ENCODE measurements around the gene STK11.

Gene STK11

DNA sequence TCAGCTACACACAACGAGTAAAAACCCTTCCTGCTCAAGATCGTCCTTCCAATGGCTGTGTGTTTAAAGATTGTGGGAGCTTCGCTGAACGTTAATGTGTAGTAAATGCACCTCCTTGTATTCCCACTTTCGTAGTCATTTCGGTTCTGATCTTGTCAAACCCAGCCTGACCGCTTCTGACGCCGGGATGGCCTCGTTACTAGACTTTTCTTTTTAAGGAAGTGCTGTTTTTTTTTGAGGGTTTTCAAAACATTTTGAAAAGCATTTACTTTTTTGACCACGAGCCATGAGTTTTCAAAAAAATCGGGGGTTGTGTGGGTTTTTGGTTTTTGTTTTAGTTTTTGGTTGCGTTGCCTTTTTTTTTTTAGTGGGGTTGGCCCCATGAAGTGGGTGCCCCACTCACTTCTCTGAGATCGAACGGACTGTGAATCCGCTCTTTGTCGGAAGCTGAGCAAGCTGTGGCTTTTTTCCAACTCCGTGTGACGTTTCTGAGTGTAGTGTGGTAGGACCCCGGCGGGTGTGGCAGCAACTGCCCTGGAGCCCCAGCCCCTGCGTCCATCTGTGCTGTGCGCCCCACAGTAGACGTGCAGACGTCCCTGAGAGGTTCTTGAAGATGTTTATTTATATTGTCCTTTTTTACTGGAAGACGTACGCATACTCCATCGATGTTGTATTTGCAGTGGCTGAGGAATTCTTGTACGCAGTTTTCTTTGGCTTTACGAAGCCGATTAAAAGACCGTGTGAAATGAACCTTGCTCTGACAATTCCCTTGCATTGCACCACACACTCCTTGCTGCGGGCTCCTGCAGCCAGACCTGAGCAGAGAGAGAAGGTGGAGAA, 67.1 kb downstream of the STK11 start:
- TF ChIP-seq, protein P1, sequence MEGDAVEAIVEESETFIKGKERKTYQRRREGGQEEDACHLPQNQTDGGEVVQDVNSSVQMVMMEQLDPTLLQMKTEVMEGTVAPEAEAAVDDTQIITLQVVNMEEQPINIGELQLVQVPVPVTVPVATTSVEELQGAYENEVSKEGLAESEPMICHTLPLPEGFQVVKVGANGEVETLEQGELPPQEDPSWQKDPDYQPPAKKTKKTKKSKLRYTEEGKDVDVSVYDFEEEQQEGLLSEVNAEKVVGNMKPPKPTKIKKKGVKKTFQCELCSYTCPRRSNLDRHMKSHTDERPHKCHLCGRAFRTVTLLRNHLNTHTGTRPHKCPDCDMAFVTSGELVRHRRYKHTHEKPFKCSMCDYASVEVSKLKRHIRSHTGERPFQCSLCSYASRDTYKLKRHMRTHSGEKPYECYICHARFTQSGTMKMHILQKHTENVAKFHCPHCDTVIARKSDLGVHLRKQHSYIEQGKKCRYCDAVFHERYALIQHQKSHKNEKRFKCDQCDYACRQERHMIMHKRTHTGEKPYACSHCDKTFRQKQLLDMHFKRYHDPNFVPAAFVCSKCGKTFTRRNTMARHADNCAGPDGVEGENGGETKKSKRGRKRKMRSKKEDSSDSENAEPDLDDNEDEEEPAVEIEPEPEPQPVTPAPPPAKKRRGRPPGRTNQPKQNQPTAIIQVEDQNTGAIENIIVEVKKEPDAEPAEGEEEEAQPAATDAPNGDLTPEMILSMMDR (conservative IDR thresholded peaks at IDR 0.05; ENCODE audit: low read depth): no peak
- DNase-seq (ENCODE audit: low spot score): no peak
- CTCF ChIA-PET: interaction anchor here (0.6 to 1.7 kb wide), 6 partner anchors 10 to 88 kb away, joined by 4 to 11 read pairs (median 6); no protein-coding TSS in a partner anchor
- POLR2A ChIA-PET (ENCODE audit: low non-redundant PET): interaction anchor here (0.9 to 1.1 kb wide), 2 partner anchors 8 to 20 kb away, joined by 3 read pairs; no protein-coding TSS in a partner anchor
- peak overlapping the region; percentile 100 for H3K27ac ChIP-seq

DNA sequence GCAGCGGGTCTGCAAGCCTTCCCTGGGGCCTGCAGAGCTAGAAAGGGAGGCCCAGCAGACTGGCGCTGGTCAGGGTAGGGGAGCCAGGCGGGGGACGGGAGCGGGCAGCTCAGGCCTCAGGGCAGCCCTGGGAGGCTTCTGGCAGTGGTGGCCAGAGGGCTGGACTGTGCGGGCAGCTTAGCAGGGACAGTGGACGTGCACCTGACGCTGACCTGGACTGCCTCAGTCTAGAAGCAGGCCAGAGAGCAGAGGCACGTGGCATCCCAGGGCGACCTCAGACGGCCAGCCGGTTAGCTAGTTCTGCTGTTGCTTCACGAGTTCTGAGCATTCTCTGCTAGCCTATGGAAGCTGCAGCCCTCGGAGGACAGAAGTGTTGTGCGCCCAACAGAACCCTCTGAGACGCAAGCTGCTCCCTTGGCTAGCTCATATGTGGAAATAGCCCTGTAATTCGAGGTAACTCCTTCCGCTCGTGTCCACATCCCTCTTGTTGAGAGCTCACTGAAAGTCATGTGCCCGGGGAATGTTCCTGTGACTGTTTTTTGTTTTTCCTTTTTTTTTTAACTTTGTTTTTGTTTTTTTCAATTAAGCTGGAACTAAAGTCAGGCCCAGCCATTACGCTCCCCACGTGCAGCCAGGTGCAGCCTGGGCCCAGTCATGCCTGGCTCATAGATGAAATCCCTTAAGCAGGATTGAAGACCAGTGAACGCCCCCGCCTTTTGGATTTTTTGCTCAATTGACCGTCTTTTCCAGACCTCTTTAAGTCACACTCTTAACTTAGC, 67.9 kb downstream of the STK11 start:
- ChIA-PET POLR2A (ENCODE audit: low non-redundant PET) (interaction anchor here (0.9 to 1.1 kb wide), 2 partner anchors 9 to 21 kb away, joined by 3 read pairs; no protein-coding TSS in a partner anchor), CTCF (interaction anchor here (0.6 to 1.7 kb wide), 7 partner anchors 24 to 674 kb away, joined by 3 to 11 read pairs (median 4); no protein-coding TSS in a partner anchor)
- peak overlapping the region; percentile 100 for H3K27ac ChIP-seq
- no peak for DNase-seq (ENCODE audit: low spot score)
- TF ChIP-seq, protein P1 (conservative IDR thresholded peaks at IDR 0.05; ENCODE audit: low read depth): no peak

GRCh38 chr19:1274081-1274851, 68.7 kb downstream of the STK11 start:
- TF ChIP-seq, protein P1 (conservative IDR thresholded peaks at IDR 0.05; ENCODE audit: low read depth): no peak
- CTCF ChIA-PET: interaction anchor here (0.6 to 1.7 kb wide), 6 partner anchors 25 to 674 kb away, joined by 3 to 11 read pairs (median 4); no protein-coding TSS in a partner anchor
- POLR2A ChIA-PET (ENCODE audit: low non-redundant PET): no interaction called here
- no peak for DNase-seq (ENCODE audit: low spot score)
- peak overlapping the region; percentile 100 for H3K27ac ChIP-seq

DNA sequence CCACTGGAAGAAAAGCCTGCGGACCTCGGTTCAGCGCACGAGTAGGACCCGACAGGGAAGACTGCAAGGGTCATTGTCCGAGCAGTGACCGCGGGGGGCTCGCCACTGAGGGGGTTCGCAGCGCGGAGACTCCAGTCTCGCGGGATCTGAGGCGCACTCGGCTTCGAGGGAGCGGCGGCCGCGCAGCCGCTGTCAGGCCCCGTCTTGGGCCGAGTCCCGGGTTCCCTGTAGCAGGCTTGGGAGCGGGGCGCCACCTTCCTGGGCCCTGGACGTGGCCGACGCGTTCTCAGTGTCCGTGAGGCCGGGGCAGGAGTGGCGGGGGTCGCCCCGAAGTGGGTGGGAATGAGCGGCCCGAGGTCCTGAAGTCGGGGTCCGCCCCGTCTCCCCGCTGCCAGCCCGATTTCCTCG, 69.3 kb downstream of the STK11 start:
- no peak for DNase-seq (ENCODE audit: low spot score)
- ChIA-PET CTCF (no interaction called here), POLR2A (ENCODE audit: low non-redundant PET) (no interaction called here)
- peak overlapping the region; percentile 100 for H3K27ac ChIP-seq
- TF ChIP-seq, protein P1 (conservative IDR thresholded peaks at IDR 0.05; ENCODE audit: low read depth): no peak

DNA sequence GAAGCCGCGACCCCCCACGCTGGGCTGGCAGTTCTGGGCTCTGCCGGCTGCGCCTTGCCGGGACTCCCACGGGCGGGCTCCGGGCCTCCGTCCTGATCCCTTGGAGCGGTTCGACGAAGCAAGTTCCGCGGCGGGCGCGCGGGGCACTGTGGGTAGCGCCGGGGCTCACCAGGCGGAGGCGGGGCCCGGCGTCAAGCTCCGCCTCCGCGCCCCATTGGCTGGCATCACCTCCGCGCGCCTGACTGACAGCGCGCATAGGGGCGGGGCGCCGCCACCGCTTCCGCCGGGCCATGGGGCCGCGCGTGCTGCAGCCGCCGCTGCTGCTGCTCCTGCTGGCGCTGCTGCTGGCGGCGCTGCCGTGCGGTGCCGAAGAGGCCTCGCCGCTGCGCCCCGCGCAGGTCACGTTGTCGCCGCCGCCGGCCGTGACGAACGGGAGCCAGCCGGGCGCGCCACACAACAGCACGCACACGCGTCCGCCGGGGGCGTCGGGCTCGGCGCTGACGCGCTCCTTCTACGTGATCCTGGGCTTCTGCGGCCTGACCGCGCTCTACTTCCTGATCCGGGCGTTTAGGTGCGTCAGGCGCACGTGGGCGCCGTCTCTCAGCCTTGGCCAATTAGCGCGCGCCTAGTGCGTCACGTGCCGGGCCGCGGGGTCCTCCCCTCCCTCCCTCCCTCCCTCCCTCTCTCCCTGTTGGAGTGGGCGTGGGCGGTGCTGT, 69.8 kb downstream of the STK11 start, which contains the start of gene FAM174C:
Gene FAM174C, plus strand, starts transcription at position 271 of the 716 bp plus-strand sequence. Its CDS starts 20 bp downstream, at position 291.
- CTCF ChIA-PET: interaction anchor here (0.6 kb wide), 1 partner anchor 58 kb away, joined by 4 read pairs; no protein-coding TSS in a partner anchor
- TF ChIP-seq, protein P1 (conservative IDR thresholded peaks at IDR 0.05; ENCODE audit: low read depth): no peak
- H3K27ac ChIP-seq: peak within 1 kb of the TSS; percentile 100
- DNase-seq (ENCODE audit: low spot score): peak; percentile 94
- POLR2A ChIA-PET (ENCODE audit: low non-redundant PET): no interaction called here

Data from RWPE1 (cell line).